HPDE6-E6E7 (cell line): Measurements from ENCODE around the gene CAT.
"Not testable (repeated sequence)": the region's sequence is repeated elsewhere in the genome, so short reads cannot be mapped to it uniquely, and the experiment has no call there.

Experiments
- DNase-seq: peaks from one replicate; pipeline ENCODE4 v3.0.0; 2011; ENCODE audit warnings: missing footprints; ENCODE audit errors: extremely low spot score

CAT gene

DNA sequence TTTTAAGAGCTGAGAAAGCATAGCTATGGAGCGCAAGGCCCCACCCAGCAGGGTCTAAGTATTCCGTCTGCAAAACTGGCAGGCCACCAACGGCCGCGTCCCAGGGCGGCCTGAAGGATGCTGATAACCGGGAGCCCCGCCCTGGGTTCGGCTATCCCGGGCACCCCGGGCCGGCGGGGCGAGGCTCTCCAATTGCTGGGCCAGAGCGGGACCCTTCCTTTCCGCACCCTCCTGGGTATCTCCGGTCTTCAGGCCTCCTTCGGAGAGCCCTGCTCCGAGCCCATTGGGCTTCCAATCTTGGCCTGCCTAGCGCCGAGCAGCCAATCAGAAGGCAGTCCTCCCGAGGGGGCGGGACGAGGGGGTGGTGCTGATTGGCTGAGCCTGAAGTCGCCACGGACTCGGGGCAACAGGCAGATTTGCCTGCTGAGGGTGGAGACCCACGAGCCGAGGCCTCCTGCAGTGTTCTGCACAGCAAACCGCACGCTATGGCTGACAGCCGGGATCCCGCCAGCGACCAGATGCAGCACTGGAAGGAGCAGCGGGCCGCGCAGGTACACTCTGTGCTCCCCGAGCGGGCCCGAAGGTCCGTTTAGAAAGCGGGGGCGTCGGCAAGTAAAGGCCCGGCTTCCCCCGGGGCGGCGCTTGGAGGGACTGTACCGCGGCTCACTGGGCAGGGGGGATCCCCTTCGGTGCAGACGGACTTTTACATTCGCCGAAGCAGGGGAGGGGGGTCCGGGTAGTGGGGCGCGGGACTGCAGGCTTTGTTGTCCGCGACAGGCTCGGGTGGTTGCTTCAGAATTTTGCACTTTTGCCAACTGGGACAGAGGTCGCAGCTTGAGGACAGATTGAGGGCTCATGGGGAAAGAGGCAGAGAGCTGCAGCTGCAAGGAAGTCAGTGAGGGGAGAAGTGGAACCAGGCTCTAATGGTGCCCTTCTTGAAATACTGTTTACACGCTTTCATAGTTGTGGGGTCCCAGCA is at the start of gene CAT:
TSS of gene CAT (plus strand) at position 406 of the 979 bp plus-strand sequence. CDS start at position 486, 80 bp downstream.
- peak; percentile 97 for DNase-seq

DNA sequence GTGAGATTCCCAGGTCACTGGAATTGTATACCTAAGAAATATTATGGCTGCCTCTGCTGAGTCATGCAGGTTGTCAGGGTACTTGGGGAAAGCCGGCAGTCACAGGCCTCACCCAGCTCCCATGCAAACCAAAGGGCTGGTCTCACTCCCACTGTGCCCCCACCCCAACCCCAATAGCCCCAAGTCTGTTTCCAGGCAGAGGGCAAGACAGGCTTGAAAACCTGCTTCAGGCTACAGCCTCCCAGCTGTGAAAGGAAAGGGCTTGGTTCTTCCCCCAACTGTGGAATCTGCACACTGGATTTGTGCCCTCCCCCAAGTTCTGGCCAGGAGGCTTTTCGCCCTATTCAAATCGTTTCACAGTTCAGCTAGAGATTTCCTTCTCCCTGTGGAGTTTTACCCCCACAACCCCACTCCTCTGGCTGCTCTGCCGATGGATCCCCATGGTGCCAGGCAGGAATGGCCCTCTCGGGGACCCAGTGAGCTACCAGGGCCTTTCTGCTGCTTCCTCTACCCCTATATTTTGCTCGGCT is 43.9 kb upstream of the CAT start:
- no peak for DNase-seq

DNA sequence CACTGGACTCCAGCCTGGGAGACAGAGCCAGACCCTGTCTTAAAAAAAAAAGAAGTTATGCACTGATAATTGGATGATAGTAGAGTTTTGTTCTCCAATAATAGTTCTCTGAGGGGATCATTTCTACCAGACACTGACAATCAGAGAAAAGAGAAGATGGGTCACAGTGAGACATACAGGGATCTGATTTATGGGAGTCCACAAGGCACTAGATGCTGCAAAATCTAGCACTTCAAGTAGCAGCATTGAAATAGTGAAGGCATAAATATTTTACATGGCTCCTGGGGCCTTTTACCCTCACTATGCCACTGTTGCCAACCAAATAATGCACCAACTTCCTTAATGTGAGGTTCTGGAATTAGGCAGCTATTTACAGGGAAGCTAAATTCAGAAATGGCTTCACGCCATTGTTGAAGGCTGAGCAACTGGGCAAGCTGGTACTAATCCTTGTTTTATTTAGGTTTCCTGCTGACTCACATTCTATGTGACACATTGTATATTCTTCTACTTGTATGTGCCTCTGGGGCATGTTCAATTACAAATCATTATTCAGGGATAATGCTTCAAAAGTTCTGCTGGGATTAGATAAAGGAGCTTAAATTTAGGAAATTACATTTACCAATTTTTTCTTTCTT is 42.7 kb upstream of the CAT start:
- peak; percentile 78 for DNase-seq

DNA sequence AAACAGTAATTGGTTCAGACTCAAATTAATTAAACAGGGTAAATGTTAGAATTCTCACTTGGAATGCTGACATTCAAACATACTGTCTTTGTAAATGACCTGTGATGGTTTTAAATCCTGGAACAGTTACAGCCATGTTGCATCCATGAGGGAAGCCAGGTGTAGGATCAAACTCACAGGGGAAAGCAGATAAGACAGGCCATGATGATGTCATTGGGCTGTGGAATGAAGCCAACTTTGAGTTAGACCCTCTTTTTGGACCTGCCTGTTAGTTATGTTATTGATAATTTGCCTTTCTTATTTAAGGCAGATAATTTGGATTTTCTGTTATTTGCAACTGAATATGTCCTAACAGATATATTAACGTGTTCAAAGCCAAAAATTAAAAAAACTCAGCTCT is 41.6 kb upstream of the CAT start:
- DNase-seq, result no peak

DNA sequence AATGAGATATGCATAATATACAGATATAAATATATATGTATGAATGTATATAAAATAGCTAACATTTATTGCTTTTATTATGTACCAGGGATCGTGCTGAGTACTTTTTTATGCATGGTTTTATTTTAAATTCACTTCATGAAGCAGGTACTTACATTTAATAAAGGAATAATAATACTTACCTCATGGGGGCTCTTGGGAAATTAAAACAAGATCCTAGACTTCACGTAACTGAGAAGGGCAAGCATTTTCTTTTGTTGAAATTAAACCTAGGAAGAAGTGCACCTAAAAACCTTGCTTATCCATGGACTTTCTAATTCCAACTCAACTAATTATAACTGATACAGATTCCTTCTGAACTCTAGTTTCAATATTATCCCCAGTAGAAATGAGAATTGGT is 40.9 kb upstream of the CAT start:
- no peak for DNase-seq

DNA sequence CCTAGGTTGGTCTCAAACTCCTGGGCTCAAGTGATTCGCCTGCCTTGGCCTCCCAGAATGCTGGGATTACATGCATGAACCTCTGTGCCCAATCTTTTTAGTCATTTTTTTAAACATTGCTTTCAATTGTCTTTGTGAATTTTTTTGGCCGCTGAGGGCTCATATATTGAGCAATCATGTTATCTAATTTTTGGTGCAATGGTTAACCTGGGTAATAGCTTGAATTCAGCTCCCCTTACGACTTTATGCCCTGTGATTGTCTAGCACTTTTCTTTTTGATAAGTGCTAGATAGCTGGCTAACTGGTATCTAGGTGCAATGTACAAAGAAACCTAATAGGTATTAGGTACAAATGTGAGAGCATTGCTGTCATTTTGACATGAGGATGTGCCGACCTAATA is 35.3 kb upstream of the CAT start:
- no peak for DNase-seq

DNA sequence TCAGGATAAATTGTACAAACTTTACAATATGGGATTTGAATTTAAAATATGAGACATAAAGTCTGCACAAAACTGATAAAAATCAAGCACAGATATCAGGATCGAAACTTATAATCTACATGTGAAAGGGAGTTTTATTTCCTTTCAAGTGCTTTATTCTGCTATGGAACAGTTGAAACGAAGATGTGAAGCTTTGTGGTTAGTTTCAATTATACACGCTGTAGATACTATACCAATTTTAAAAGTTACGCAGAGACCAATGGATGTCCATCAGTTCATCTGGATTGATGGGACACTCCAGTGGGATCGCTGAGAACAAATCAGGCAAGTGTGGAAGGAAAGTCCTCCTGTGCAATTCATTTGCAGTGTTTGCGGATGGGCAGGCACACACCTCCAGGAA is 34.5 kb upstream of the CAT start:
- DNase-seq, result no peak

DNA sequence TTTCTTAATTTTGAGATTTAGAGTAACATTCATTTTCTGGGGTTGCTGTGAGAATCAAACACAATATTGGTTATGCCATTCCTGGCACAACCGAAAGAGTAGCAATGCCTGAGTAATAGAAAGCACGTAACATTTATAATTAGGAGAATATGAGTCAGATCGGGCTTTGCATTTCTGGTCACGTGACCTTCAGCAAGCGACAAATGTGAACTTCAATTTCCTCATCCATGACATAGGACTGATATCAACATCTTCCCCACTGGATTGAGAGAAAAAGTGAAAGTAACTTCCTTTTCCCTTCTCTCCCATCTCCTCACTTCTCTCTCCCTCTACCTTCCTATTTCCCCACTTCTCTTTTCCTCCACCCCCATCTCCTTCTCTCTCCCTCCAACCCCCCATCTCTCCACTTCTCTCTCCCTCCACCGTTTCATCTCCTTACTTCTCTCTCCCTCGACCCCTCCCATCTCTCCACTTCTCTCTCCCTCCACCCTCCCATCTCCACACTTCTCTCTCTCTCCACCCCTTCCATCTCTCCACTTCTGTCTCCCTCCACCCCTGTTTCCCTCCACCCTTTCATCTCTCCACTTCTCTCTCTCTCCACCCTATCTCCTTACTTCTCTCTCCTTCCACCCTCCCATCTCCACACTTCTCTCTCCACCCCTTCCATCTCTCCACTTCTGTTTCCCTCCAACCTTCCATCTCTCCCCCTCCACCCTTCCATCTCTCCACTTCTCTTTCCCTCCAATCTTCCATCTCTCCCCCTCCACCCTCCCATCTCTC is 33.5 kb upstream of the CAT start:
- DNase-seq, result no peak

DNA sequence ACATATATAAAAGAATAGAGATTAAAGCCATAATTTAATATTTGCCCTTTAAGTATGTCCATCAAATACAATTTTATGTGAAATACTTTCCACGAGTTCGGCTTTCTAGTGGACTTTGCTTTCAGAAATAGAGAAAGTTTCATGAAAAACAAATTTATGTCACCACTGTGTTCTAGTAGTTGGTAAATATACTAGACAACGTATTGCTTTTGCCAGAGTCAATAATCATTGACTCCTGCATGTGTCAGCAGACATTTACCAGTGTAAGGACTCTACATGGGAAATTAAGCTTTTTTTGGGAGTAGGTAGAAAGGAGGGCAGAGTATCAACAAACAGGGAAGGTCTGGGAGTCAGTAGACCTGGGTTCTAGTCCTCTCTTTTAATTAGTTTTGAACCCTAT is 32.3 kb upstream of the CAT start:
- DNase-seq, result no peak

DNA sequence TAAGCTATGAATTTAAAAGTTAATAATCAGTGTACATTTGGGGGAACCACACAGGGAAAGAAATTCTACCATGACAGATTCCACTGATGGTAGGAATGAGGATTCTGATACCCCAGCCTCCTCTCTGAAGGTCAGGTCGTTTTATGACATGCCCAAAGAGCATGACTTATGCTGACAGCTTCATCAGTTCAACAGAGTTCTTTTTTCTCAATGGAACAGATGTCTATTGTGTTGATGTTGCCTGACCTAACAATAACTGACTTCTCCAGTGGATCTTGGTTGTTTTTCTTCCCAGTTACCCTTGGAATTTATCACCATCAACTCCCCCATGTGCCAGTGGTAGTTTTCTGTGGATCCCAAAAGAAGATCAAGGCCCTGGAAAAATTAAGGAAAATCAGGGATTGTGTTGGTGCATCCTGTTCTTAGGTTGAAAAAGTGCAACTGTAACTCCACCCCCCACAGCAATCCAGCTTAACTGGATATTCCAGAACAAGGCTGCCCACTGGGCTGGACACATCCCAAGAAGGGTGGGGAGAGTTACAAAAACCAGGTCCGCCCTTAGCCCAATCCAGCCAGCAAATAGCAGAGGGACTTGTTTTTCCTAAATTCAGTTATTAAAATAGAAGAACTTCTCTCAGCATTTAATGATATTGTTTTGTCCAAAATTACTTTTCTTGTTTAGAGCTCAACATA is 31.5 kb upstream of the CAT start:
- DNase-seq, result no peak

DNA sequence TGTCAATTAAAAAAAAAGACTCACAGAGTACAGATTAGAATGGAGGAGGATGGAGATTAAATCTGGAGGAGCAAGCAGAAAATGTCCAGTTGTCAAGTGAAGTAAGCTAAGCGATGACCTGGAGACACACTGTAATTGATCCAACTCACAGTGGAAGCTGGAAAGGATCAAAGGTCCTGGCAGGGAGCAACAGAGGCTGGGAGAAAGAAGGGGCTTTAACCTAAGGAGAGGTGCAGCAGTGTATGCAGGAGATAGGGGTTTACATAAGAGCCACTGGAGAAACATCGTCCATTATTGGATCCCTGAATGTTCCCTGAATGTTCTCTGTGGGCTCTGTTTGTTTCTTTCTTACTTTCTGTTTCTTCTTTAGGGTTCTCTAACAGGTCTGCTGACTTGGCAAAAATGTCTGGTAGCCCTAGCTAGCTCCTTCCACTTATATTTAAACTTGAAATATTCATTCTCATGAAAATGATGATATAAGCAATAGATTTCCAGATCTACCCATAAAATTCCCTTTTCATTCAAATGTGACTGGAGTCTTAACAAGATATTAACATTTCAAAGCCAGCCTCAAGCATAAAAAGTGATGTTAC is 30.1 kb upstream of the CAT start:
- no peak for DNase-seq

DNA sequence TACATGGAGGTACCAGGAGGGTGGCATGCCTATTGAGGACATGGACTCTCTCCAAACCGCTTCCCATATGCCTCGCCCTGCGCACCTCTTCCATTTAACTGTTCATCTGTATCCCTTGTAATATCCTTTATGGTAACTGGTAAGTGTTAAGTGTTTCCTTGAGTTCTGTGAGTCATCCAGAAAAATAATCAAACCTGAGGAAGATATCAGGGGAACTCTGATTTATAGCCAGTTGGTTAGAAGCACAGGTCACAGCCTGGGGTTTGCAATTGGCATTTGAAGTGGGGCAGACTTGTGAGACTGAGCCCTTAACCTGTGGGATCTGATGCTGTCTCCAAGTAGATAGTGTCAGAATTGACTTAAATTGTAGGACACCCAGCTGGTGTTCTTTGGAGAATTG is 27.6 kb upstream of the CAT start:
- DNase-seq, result no peak

DNA sequence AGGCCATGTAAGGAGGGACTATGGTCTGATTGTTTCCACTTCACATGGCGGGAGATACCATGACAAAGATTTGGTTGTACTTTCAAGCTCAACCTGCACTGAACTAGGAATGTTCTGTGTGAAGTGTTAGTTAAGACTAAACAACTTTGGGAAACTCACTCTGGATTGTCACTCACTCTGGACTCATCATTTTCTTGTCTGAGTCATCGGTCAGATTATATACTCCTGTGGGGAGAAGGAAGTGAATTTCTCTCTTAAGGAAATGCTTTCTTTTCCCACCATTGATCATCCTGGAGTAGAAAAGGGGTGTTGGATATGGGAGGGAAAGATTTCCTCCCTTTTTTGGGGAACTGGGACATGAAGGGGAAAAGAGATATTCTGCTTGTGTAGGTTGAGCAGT is 26.9 kb upstream of the CAT start:
- DNase-seq, result no peak

DNA sequence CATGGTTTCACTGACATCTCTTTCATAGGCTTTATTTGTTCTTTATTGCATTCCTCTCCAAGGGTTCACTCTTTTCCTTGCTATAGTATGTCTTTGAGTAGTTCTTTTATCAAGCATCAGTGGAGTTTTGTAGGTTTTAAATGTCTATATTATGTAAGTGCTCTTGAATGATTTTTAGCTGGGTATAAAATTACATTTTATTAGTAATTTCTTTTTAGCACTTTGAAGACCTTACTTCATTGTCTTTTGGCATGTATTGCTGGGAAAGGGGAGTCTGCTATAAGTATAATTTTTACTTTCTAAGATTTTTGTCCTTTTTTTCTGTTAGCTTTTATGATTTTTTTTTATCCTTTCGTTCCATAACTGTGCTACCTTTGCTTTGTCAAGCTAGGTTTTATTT is 25.5 kb upstream of the CAT start:
- DNase-seq, result no peak

DNA sequence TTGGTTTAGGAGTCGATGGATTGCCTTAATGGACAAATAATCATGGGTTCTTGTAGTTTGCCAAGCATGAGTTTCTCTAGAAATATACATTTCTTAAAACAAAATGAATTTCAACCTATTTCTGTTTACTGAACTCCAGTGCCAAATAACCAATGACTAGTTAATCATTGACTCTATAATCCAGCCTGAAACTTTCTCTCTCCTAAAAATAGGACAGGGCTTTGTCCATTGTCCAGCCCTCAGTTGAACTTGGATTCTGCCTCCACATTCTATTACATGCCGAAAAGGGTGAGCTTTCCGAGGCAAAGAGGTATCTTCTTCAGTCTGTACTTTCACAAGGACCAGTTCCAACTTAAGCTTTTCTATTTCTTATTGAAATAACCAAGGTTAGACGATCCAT is 23.2 kb upstream of the CAT start:
- DNase-seq, result no peak

DNA sequence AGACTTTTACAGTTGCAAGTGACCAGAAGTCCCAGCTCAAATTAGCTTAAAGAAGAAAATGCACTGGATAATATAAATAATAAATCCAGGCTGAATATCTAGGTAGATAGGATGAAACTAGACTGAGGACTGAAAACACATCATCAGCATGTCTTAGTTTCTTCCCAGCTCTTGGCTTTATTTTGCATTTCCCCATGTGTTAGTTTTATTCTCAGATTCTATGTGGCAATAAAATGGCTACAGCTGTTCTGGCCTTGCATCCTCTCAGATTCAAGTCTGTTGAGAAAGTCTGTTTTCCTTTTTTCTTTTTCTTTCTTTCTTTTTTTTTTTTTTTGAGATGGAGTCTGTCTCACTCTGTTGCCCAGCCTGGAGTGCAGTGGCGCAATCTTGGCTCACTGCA is 22.6 kb upstream of the CAT start:
- no peak for DNase-seq

DNA sequence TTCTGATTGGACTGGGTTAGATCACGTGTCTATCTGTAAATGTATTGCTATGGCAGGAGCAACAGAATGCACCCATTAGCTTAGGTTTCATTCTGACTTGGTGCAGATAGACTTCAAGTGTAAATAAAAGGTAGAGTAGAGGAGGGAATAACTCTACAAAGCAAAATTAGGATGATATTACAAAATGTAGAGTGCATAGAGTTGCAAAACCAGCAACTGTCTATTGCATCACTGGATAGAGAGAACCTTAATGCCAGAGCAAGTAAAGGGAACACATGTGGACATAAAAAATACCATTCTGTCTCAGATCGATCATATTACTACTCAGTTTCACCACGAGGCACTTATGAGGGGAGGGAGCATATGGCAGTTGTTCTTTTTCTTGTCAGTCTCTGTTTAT is 22.0 kb upstream of the CAT start:
- no peak for DNase-seq

DNA sequence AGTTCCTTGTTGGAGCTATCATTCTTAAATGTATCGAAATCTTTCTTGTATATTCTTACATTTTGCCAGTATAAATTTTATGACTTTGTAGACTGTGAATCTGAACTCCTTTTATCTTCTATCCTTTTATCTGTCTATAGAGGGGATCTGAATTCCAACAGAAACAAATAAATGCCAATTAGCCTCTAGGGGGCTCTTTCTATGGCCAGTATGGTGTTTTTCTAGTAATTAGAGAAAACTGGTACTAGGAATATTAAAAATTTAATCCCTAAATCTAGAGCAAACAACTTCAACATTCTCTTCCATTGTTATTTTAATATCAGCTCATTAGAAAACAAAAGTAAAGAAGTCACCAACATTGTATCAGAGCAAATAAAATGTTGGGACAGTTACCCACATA is 21.5 kb upstream of the CAT start:
- no peak for DNase-seq

DNA sequence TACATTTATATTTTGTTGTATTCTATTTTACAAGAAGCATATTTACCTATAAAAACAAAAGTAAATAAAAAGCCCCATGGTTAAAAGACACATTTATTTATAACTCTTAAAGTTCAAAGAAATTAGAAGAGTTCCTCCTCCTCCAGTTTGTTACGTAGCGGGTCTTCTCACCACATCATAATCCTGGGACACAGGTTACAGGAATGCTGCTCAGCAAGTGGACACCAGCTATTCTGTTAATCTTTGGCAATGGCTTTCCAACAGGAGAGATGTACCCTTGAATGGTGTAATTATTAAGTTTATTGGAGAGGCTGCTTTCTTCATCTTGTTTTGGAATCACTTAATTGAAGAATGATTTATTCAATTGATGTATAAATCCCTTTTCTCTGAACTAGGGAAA is 19.6 kb upstream of the CAT start:
- no peak for DNase-seq

DNA sequence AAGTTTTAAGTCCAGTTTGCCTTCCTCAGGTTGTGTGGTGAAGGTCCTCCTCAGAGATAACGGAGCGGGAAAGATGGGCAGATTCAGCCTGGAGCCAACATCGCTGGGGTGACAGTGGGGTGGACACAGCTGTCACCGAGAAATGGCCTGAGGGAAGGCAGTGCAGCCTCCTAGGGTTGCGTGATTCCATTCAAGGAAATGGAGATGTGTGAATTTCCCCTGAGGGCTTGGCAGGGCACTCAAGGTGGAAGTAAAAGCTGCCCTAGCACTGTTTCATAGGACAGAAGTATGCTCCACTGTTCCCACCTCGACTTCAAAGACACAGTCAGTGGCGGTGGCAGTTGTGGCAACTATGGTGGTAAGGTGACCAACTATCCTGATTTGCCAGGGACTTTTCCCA is 15.4 kb upstream of the CAT start:
- DNase-seq, result no peak

DNA sequence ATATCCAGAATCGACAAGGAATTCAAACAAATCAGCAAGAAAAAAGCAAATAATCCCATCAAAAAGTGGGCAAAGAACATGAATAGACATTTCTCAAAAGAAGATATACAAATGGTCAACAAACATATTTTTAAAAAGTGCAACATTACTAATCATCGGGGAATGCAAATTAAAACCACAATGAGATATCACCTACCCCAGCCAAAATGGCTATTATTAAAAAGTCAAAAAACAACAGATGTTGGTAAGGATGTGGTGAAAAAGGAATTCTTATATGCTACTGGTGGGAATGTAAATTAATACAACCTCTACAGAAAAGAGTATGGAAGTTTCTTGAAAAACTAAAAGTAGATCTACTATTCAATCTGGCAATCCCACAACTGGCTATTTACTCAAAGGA is 13.9 kb upstream of the CAT start:
- DNase-seq, result not testable (repeated sequence)
